ENCODE data around the gene EFCAB6.

DNA sequence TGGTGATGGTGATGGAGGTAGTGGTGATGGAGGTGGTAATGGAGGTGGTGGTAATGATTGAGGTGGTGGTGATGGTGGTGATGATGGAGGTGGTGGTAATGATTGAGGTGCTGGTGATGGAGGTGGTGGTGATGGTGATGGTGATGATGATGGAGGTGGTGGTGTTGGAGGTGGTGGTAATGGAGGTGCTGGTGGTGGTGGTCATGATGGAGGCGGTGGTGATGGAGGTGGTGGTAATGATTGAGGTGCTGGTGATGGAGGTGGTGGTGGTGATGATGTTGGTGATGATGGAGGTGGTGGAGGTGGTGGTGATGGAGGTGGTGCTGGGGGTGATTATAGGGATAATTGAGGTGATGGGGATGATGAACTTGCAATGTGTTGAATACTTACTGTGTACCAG lies 320.4 kb downstream of the EFCAB6 start:
- TF ChIP-seq POLR2AphosphoS5 (IDR thresholded peaks at IDR 0.05), result no peak
- no peak for TF ChIP-seq CTCF (IDR thresholded peaks at IDR 0.05)
- no peak for TF ChIP-seq POLR2A (IDR thresholded peaks at IDR 0.05)
- TF ChIP-seq EP300 (IDR thresholded peaks at IDR 0.05), result no peak
